Activated CD4-positive, alpha-beta T cell treated with anti-CD3 and anti-CD28 coated beads, Interleukin-2, amount 50 U/mL, for 4 hours (primary cell): Measurements from ENCODE around the gene SLC34A1.
A peak's percentile ranks its signal among the peaks of the same experiment; 100 is the strongest.
"Not testable (repeated sequence)": the region's sequence is repeated elsewhere in the genome, so short reads cannot be mapped to it uniquely, and the experiment has no call there.

Experiments
- DNase-seq, 2 experiments: peaks; one replicate each; pipeline ENCODE4 v3.0.0-alpha.2; 2020

Gene SLC34A1

DNA sequence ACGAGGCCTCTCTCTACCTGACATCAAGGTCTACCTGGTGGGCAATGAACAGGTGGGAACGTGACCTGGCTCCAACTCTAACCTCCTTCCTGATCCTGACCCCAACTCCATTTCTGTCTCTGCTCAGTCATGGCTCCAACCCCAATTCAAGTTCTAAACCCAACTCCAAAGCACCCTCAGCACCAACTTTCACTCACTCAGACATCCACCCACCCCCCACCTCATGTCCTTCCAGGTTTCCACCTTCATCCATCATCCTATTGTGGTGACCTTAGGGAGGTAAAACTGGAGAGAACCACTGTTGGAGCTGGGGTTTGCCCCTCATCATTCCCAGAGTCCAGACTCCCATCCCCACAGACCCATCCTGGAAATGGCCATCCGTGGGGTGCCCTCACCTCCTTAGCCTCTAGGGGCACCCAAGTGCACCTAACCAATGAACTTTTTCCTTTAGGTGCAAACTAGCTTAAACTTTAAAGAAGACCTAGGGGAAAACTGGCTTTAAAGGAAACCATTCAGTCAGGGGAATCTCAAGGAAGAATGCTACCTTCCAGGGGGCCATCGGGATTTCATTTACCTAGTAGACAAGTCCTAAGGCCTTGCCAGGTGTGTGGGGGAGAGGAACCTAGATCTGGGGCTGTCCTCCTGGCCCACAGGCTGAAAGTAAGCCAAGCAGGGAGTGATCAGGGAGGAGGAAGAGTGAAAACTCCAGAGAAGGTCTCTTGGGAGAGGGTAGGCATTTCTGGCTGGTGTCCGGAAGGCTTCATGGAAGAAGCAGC, 15.2 kb upstream of the SLC34A1 start:
- DNase-seq = no peak

DNA sequence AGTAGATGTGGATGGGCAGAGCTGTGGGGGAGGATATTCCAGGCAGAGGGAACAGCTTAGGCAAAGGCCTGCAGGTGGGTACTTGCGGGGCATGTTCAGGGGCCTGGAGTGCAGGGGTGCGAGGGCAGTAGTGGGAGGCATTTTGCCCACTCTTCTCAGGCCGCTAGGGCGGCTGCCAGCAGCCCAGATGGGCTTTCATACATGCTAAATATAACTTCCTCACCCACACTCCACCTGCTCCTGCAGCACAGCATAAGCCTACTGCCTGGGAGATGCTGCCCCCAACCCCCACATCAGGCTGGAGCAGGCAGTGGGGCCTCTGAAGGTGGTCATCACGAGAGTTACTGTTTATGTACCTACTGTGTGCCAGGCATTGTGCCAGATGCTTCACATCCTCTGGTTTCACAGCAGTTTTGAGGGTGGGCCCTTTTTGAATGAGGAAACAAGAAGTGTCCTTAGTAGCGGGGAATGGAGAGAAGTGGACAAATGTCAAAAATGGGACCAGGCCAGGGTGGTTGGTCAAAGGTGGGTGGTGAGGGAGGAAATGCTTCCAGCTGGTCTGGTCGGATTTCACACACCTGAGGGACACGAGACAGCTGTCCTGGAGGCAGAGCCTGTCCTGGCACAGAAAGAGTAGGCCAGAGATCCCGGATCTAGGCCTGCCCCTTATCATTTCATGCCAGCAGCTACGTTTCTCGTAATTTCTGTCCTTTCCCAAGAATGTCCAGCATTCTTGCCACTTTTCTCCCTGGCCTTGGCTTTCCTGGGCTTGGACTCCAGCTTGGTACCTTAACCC, 14.4 kb upstream of the SLC34A1 start:
- DNase-seq = no peak

DNA sequence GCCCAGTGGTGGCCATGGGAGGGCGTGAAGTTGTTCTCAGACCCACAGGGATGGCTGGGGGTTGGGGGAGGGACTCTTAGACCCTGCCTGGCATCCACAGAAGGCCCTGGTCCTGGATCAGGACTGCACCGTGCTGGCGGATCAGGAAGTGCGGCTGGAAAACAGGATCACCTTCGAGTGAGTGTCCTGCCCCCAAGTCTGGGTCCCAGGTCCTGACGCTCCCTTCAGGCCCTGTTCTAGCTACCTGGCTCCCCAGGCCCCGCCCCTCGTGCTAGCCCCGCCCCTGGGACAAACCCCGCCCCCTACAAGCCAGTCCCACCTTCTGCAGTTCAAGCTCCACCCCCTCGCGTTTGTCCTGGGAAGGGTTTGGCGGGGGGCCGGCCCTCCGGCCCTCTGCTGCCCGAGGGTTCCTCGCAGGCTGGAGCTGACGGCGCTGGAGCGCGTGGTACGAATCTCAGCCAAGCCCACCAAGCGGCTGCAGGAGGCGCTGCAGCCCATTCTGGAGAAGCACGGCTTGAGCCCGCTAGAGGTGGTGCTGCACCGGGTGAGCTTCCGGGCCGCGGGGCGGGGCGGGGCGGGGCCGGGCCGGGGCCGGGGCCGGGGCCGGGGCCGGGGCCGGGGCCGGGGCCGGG, 13.6 kb upstream of the SLC34A1 start:
- peak; percentile 23 to 36 for DNase-seq

DNA sequence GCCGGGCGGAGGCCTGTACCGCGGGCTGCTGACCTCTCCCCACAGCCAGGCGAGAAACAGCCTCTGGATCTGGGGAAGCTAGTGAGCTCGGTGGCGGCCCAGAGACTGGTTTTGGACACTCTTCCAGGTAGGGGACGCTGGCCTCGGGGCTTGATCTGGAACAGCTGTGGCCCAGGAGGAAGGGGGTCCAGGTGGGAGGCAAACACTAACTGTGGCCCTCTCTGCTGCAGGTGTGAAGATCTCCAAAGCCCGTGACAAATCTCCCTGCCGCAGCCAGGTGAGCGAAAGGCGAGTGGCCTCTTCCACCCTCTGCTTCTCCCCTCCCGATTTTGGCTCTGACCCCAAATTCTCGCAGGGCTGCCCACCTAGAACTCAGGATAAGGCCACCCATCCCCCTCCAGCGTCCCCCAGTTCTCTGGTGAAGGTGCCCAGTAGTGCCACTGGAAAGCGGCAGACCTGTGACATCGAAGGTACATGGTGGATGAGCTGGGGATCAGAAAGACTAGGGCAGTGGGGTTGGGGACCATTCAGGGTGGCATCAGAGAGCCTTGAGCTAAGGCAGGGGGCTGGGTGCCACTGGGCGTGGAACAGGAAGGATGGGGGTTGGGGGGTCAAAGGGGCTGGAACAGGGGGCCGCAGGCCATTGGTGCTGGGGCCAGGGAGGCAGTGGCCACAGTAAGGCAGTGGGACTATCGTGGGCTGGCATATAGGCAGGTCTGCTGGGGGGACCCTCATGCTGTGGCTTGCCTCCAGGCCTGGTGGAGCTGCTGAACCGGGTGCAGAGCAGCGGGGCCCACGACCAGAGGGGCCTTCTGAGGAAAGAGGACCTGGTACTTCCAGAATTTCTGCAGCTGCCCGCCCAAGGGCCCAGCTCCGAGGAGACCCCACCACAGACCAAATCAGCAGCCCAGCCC, 12.9 kb upstream of the SLC34A1 start:
- no peak for DNase-seq

DNA sequence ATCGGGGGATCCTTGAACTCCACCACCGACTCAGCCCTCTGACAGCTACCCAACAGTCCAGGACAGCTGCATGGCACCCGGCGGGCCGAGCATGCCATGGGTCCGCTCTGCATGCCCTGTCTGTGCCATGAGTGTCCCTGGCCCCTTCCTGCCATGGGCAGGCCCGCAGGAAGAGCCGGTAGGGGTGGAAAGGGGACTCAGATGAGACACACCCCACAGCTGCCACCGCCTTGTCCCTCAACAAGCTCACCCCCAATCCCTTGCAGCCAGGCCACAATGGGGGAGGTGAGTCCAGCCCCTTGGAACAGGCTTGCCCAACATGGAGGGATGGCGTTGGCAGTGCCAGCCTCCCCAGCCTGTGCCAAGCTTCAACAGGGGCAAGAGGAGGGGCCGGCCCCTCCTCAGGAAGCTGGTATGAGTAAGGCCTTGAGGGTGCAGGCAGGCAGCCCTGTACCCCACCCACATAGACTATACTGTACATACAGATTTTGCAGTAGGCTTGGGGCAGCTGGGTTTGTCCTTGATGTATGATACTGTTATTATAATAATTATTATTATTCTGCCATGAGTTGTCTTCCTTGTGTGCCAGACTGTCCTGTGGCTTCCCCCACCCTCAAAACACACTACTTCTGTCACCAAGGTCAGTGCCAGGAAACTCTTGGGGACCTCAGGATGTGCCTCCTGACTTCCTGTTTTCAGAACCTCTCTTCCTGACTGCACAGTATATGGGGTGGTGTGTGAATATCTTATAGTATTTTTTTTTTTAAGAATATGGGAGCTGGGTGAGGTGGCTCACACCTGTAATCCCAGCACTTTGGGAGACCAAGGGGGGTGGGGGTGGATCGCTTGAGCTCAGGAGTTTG, 12.0 kb upstream of the SLC34A1 start:
- DNase-seq = peak in 1 of 2 experiments; percentile 31

DNA sequence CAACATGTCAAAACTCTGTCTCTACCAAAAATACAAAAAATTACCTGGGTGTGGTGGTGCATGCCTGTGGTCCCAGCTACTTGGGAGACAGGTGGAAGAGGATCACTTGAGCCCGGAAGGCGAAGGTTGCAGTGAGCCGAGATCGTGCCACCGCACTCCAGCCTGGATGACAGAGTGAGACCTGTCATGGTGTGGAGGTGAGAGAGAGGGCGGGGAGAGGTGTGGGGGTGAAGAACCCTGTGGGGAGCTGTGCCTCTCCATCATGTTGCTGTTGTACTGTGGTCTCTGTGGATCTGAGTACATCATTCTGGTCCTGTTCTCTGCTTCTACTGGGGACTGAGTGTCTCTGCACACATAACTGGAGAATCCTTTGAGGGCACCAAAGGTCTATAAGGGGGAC, 11.3 kb upstream of the SLC34A1 start:
- DNase-seq = no peak

DNA sequence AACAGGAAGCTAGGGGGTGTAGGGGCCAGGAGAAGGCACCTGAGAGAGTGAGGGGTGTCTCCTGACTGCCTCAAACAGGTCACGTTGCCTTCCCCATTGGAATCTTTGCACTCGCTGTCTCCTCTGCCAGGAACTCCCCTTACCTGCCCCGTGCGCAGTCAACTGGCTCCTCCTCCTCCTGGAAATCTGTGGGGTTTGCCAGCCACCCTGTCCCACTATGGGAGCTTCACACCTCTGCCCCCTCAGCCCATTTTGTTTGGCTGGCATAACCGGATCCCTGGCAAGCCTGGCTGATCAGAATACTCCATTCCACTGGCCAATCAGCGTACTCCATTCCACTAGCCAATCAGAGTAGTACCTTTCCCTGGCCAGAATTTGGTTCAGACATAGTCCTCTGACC, 10.4 kb upstream of the SLC34A1 start:
- DNase-seq = no peak

DNA sequence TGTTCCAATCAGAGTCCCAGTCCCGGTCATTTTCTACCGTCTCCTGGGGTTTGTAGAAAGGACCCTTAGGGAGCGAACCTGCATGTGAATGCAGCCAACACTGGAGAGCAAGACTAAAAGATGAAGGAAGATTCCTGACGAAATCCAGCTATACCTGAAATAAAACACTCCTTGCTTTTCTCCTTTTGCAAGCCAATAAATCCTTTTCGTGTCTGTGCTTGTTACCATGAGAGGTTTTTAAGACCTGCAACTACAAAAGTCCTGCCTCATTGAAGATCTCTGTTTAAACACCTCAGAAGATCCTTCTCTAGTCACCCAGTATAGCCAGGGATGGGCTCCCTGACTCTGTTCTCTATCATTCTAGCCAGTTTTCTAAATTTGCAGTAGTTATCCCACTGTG, 10.0 kb upstream of the SLC34A1 start:
- DNase-seq = no peak

DNA sequence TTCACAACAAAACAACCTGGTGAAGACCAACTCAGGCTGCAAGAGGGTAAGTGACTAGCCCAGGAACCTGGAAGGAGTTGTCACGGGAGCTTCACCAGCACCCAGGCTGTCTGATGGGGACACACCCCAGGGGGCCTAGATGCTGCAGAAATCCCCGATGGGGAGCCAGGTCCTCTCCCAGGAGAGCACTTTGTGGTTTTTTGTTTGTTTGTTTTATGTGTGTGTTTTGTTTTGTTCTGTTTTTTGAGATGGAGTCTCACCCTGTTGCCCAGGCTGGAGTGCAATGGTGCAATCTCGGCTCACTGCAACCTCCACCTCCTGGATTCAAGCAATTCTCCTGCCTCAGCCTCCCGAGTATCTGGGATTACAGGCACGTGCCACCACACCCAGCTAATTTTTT, 8.7 kb upstream of the SLC34A1 start:
- not testable (repeated sequence) for DNase-seq

DNA sequence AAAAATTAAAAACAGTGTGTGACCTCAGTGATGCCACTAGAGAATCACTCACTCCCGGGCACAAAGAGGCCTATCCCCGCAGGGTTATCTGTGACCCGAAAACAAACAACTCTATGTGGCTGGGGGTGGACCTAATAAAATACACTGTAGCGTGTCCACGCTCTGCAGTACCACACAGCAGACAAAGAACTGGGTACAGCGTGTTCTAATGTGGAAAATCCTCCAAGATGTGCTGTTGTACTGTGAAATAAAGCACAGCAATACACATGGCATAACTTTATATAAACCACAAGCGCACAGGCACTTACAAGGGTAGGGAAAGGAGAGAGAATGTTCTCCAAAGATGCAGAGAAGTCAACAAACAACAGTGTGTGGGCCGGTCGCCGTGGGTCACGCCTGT, 8.1 kb upstream of the SLC34A1 start:
- DNase-seq = no peak

DNA sequence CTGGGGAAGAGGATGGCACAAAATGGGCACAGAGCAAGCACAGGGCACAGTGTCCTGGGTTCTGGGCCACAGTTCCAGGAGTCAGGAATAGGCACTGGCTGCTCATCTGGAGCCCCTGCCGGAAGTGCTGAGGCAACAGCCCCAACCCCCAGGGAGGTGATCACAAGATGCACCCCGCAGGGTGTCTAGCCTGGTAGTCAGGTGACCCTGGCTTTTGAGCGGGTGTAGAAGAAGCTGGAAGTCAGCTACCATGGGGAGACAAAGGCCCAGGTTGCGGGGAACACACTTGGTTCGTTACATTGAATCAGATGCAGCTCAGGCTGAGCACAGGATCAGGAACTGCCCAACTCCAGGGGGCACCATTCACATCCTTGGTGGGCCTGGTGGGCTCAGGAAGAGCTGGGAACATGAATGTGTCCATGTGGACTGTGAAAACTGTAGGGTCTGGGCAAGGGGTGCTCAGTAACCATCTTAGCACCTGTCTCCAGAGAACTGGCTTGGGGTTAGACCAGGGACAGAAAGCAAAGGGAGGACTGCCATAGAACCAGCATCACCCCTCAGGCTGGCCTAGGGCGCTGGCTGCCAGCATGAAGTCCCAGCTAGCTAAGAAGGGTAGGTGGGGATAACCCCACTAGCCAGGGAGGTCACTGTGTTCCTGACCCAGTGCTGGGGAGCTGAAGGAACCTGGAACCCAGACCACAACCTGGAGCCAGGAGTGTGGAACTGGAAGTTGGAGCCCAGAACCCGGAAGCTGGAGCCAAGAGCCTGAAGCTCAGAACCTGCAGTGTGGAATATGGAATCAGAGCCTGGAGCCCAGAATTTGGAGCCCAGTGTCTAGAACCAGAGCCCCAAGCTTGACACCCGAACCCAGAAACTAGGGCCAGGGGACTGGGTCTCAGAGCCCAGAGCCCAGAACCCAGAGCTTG, 6.1 kb upstream of the SLC34A1 start:
- DNase-seq = no peak

DNA sequence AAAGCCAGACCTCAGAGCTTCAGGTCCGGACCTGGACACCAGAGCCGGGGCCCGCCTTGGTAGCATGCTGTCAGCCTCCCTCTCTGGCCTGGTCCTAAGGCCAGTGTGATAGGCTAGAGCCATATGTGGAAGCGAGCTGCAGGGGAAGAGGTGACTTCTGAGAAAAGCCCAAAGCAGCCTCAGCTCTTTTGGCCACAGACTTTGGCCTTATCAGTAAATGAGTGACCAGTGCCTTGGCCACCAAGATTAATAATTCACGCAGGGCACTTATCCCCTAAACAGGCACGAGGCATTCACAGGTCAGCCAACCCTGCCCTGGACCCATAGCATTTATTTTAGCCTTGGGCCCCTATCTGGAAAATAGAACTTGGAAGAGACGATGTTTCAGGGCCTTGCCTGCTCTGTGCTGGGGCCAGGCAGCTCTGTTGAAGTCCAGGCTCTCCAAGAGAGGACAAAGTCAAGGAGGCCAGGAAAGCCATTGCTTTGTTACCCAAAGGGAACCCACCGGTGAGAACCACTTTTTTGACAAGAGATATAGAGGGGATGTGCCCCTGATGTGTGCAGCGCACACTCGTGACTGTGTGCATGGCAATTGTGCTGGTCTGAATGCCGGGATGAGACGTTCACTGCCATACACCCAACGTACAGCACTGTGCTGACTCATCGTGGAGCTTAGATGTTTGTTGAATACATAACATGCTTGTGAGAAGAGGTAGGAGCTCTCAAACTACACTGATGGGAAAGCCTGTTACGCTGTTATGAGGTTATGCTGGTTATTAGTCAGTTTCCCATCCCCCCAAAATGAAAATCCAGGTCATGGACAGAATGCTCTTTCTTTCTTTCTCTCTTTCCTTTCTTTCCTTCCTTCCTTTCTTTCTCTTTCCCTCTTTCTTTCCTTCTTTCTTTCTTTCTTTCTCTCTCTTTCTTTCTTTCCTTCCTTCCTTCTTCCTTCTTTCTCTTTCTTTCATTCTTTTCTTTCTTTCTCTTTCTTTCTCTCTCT, 5.0 kb upstream of the SLC34A1 start:
- DNase-seq = peak in 1 of 2 experiments; percentile 22

DNA sequence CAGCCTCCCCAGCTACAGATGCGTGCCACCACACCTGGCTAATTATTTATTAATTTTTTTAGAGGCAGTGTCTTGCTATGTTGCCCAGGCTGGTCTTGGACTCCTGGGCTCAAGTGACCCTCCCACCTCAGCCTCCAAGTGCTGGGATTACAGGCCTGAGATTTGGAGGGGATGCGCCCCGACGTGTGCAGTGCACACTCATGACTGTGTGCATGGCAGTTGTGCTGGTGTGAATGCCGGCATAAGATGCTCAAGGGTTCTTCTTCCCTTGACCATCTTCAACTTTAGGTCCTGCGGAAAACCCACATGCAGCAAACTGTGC, 3.5 kb upstream of the SLC34A1 start:
- DNase-seq = no peak

DNA sequence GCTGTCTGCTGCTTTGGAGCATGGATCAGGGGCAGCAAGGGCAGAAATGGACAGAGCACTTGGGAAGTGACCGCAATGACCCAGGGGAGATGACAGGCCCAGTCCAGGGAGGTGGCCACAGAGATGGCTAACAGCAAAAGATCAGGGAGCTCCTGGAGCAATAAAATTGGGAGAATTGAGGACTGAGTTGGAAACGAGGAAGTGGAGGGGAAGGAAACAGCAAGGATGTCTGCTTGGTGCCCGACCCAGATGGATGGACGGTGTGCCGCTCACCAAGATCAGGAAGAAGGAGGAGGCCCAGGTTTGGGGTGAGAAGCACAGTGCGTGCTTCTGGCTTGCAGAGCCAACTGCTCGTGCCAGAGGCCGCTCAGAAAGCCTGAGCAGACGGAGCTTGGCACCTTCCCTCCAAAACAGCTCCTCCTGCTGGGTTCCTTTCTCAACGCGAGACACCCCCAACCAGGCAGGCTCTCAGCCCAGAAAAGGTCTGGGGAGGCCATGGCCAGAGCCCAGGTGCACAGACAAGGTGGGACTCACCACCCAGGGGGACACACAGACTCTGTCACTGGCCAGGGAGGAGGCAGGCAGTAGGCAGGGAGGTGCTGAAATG, 1.7 kb upstream of the SLC34A1 start:
- no peak for DNase-seq

DNA sequence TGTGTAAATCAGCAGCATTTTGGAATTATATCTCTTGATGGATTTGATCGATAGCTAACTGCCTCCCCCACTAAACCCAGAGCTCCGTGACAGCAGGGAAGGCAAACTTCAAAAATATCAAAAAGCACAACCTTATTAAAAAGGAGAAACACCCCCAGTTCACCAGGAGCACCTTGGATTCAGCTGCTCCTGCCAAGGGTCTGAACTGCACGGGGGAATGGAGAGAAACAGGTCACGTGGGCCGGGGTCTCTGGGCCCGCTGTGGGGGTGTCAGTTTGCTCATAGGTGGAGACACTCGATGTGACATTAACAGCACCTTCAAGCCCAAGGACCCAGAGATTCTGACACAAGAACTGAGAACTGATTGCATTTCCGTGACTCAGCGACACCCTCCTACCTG, 1.1 kb upstream of the SLC34A1 start:
- no peak for DNase-seq

DNA sequence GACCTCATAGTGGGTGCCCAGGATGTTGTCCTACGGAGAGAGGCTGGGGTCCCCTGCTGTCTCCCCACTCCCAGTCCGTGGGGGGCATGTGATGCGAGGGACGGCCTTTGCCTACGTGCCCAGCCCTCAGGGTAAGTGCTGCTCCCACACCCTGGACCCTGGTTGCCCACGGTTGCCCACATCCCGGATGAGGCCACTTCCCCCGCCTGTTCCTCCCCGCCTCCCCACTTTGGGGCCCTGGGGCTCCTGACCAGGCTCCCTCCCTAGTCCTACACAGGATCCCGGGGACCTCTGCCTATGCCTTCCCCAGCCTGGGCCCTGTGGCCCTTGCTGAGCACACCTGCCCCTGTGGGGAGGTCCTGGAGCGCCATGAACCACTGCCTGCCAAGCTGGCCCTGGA, 1.5 kb downstream of the SLC34A1 start:
- DNase-seq = no peak

DNA sequence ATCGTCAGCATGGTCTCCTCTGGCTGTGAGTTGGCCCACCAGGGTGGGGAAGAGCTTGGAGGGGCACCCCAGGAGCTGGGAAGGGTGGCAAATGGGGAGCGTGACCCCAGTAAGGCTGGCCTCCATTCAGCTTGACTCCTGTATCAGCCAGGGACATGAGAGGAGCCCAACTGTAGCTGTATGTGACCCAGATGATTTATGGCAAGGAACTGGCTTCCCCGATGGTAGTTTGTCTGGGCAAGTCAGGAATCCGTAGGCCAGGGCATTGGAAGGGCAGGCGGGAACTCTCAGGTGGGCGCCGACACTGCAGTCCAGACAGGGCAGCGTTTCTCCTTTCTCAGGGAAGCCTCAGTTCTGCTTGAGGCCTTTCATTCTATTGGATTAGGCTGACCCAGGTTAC, 2.3 kb downstream of the SLC34A1 start:
- DNase-seq = no peak

DNA sequence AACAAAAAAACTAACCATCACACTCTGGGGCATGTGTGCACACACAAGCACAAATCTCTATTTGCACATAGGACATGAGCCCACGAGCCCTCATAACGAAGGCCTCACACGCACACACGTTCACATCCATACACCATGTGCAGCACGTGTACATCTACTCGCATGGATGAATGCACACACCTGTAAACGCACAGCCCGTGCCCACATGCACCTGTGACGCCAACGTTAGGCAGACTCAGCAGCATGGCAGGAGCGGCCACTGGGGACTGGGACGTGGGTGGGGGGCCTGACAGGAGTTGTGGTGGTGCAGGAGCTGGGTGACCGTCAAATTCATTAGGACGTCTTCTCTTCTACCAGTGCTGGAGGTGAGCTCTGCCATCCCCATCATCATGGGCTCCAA, 3.2 kb downstream of the SLC34A1 start:
- no peak for DNase-seq

DNA sequence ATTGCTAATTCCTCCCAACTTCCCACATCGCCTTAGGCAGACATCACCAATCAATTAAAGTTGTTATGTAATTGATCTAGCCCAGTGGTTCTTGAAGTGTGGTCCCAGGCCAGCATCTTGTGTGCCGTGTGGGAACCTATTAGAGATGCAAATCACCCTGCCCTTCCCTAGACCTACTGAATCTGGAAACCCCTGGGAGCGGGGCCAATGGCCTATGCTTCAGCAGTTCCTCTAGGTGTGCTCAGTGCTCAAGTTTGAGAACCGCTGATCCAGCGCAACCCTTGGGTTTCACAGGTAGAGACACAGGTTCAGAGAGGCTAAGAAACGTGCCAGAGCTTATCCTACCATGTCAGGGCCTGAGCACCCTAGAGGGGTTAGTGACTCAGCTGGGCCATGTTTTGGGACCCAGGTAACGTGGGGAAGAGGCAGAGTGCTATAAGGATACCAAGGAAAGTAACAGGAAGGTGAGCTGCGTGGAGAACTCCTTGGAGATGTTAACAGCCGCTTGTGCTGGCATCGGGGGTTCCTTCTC, 4.4 kb downstream of the SLC34A1 start:
- no peak for DNase-seq
